Hepatic stellate cell (primary cell): ENCODE measurements around the gene STPG3.
"Not testable (repeated sequence)": the region's sequence is repeated elsewhere in the genome, so short reads cannot be mapped to it uniquely, and the experiment has no call there.

Source experiments
- DNase-seq: peaks from one replicate; pipeline ENCODE4 v3.0.0; 2011; ENCODE audit warnings: low spot score

Gene STPG3

GRCh38 chr9:137234055-137234697 lies 16.9 kb upstream of the STPG3 start:
- no peak for DNase-seq

- DNase-seq: no peak
Observed at GRCh38 chr9:137234758-137235423, 16.2 kb upstream of the STPG3 start.

GRCh38 chr9:137235424-137236237 lies 15.5 kb upstream of the STPG3 start:
- DNase-seq: no peak

- DNase-seq: peak; percentile 98
Observed at GRCh38 chr9:137236238-137236935, 14.7 kb upstream of the STPG3 start.

GRCh38 chr9:137236936-137237421 lies 14.1 kb upstream of the STPG3 start:
- DNase-seq: no peak

- no peak for DNase-seq
Observed at GRCh38 chr9:137237759-137238726, 13.0 kb upstream of the STPG3 start.

- not testable (repeated sequence) for DNase-seq
Observed at GRCh38 chr9:137239541-137240200, 11.4 kb upstream of the STPG3 start.

GRCh38 chr9:137240318-137240840 lies 10.7 kb upstream of the STPG3 start:
- DNase-seq: peak; percentile 82

- peak; percentile 100 for DNase-seq
Observed at GRCh38 chr9:137240841-137241489, 10.1 kb upstream of the STPG3 start, which contains the start of gene TUBB4B. TUBB4B (plus strand) TSS chr9:137241287; CDS start chr9:137241361, 74 bp downstream.

GRCh38 chr9:137241490-137242268 lies 9.4 kb upstream of the STPG3 start:
- peak; percentile 81 for DNase-seq

- DNase-seq: no peak
Observed at GRCh38 chr9:137242269-137243203, 8.6 kb upstream of the STPG3 start.

- not testable (repeated sequence) for DNase-seq
Observed at GRCh38 chr9:137243266-137243625, 7.8 kb upstream of the STPG3 start.

GRCh38 chr9:137243626-137244485 lies 7.2 kb upstream of the STPG3 start:
- no peak for DNase-seq

GRCh38 chr9:137244486-137245449 lies 6.3 kb upstream of the STPG3 start:
- DNase-seq: no peak
